Activated naive CD8-positive, alpha-beta T cell treated with anti-CD3 and anti-CD28 coated beads, Interleukin-2, amount 50 U/mL, for 16 hours (primary cell): ENCODE results near the gene IL31.
A peak's percentile ranks its signal among the peaks of the same experiment; 100 is the strongest.
"Not testable (repeated sequence)": the region's sequence is repeated elsewhere in the genome, so short reads cannot be mapped to it uniquely, and the experiment has no call there.

Source experiments
- DNase-seq: peaks from one replicate; pipeline ENCODE4 v3.0.0-alpha.2; 2020; ENCODE audit warnings: low read depth, low spot score

The IL31 gene

DNA sequence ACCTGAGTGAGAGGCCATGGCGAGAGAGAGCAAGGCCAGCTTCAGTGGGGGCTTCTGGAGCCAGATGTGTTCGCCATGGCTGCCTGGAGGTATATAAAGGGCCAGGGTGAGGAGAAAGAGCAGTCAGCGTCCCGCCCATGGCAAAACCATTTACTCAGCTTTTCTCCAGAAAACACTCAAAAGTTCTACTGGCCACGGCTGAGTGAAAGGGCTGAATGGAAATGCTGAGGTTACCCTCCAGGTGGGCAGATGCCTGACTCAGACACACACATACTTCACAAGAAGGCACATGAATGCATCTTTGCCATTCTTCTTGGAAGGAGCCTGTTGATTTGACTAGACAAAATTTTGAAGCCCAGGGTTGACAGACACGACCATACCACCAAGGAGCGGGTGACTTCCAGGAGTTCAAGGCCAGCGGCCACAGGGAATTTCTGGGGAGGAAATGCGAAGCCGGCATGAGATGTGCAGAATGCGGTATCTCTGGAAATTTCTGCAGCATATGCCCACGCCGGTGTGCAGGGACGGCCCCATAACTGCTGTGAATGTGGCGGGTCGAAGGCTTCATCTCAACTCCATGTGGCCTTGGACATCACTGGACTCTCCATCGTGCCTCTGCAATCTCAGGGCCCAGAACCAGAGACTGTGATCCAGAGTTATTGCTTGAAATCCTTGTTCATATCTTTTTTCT, at the start of gene IL31:
TSS of gene IL31 (minus strand) at position 67 of the 691 bp plus-strand sequence. CDS start at position 18, 49 bp downstream.
- no peak for DNase-seq

DNA sequence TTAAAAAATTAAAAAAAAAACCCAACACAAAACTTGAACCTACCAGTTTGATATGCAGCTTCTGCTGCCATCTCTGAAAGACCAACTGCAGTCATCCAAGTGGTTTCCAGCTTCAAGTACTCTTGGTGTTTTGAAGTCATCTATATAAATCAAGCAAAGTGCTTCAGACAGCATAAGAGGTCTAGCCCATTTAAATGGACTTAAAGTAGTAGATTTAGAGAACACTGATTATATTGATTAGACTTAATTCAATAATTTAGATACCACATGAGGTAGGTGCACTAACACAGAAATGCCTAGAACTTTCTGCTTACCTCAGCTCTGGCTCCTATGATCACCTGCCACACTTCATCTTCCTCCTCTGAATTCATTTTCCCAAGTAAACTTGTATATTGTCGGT, 42.4 kb upstream of the IL31 start:
- DNase-seq = no peak

DNA sequence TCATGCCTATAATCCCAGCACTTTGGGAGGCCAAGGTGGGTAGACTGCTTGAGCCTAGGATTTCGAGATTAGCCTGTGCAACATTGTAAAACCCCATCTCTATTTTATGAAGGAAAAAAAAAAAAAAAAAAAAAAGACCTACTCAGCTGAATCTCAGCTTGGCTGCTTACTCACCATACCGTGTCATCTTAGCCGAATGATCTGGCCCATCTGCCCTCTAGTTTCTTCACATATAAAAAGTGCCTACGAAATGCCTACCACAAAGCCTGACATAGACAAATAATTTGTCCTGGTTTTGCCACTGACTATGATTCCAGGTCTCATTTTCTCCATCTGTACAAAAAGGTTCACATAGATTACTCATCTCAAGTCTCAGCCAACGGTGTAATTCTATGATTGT, 41.8 kb upstream of the IL31 start:
- no peak for DNase-seq

DNA sequence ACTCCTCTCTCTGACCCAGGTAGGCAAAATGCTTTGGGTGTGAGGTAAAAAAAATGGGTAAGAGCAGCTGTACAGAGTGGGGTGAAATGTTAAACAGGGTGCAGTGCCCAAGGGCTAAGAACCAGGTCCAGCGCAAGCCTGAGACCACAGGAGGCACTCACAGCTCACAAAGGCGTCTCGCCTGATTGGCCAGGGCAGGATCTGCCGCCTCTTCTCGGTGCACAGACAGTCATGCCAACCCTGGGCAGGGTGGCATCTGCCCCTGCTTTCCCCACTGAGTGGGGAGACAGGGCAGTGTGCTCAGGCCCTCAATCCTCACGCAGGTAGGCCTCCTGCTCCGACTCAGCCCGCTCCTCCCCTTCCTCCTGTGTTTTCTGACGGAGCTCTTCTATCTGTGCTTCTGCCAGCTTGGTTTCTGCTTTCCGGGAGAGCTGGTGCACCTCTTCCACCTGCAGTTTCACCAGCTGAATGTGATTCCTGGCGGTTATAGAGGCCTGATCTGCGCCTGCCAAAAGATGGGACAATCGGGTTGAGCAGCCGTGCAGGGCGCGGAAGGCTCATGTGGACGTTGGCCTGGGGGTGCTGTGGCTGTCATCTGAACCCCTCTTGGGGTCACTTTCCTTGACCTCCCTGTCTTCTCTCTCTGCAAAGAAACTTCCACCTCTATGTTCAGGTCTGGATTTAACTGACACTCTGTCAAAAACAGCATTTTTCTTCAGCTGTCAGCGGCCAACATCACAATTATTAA, 34.2 kb upstream of the IL31 start:
- no peak for DNase-seq

DNA sequence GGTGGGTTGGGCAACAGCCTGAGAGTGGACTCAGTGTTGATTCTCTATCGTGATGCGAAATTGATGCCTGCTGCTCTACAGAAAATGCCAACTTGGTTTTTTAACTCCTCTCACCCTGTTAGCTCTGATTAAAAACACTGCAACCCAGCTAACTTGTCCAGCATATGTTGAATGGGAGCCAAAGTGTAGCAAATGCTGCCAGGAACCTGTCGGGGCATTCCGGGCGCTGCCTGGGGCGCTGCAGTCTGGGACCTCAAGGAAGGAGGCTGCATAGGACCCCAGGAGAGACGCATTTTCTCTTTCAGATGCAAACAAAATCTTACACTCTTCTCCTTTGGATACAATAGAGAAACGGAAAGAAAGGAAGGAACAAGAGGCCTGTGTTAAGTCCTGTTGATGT, 33.4 kb upstream of the IL31 start:
- no peak for DNase-seq

DNA sequence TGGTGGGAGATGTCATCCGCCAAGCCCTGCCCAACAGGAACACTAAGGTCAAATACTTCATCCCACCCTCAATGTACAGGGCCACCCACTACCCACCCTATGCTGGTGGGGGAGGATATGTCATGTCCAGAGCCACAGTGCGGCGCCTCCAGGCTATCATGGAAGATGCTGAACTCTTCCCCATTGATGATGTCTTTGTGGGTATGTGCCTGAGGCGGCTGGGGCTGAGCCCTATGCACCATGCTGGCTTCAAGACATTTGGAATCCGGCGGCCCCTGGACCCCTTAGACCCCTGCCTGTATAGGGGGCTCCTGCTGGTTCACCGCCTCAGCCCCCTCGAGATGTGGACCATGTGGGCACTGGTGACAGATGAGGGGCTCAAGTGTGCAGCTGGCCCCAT, 33.0 kb upstream of the IL31 start:
- DNase-seq = no peak

DNA sequence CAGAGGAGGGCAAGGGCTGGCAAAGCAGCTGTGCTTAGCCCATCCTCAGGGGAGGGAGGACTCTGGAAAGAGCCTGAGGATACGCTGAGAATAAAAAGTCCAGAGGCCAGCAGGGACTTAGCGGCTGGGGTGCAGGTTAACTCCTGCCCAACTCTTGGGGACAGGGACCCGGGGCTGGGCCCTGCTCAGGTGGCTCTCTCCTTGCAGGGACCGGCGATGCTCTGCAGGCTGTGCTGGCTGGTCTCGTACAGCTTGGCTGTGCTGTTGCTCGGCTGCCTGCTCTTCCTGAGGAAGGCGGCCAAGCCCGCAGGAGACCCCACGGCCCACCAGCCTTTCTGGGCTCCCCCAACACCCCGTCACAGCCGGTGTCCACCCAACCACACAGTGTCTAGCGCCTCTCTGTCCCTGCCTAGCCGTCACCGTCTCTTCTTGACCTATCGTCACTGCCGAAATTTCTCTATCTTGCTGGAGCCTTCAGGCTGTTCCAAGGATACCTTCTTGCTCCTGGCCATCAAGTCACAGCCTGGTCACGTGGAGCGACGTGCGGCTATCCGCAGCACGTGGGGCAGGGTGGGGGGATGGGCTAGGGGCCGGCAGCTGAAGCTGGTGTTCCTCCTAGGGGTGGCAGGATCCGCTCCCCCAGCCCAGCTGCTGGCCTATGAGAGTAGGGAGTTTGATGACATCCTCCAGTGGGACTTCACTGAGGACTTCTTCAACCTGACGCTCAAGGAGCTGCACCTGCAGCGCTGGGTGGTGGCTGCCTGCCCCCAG, 32.3 kb upstream of the IL31 start:
- no peak for DNase-seq

DNA sequence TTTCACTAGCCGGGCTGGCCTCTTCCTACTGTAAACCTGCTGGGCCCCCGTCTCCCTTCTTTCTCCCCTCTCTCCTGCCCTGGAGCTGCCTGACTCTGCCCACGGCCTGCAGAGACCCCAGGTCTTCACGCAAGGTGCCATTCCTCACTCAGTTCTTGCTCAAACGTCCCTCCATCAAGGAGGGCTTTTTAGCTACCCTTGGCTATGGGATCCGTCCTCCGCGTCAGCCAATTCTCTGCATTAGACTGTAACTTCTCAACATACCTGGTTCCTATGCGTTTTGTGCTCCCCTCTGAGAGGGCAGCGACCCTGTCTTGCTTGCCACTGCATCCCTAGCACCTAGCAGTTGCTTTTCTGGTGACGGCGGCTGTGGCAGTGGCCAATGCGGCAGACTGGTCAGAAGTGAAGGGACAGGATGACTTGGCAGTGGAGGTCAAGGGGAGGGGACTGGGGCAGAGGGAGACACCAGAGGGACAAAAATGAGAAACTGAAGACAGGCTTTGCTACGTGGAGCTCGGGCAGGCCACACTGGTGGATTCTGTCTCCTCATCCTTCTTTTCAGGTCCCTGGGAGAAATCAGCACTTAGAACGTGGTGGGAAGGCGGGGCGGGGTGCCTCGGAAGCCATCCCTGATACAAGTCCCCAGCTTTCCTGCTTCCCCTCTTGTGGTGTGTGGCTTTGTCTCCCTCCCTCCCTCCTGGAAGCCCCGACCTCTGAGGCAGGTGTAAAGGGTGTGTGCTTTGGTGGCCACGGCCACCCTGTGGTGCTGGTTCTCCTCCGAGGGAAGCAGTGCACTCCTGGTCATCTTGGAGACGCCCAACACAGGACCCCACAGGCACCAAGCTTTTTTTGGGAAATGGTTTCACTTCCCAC, 31.3 kb upstream of the IL31 start:
- no peak for DNase-seq

DNA sequence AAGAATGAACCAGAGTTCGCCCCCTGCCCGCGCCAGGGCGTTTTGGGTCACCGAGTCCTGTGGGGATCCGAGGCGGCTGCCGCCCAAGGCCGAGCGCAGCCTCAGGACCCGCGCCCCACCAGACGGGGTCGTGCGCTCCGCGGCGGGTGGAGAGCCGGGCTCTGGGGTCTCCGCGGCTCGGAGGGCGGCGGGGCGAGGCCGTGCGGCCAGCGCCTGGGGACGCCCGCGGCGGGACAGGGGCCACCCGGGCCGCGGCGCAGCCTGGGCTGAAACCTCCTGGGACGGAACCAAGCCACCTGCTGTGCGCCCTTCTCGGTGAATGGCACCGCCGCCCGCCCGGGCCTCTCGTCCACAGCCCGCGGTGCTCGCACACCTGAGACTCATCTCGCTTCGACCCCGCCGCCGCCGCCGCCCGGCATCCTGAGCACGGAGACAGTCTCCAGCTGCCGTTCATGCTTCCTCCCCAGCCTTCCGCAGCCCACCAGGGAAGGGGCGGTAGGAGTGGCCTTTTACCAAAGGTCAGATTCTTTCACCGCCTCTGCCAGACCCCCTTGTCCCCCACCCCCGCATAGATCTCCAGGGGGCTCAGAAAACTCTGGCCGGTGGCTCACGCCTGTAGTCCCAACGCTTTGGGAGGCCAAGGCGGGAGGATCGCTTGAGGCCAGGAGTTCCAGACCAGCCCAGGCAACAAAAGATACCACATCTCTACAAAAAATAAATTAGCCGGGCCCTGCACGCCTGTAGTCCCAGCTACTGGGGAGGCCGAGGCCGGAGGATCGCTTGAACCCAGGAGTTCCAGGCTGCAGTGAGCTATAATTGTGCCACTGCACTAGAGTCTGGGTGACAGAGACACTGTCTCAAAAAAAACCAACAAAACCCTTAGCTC, 30.4 kb upstream of the IL31 start:
- no peak for DNase-seq

DNA sequence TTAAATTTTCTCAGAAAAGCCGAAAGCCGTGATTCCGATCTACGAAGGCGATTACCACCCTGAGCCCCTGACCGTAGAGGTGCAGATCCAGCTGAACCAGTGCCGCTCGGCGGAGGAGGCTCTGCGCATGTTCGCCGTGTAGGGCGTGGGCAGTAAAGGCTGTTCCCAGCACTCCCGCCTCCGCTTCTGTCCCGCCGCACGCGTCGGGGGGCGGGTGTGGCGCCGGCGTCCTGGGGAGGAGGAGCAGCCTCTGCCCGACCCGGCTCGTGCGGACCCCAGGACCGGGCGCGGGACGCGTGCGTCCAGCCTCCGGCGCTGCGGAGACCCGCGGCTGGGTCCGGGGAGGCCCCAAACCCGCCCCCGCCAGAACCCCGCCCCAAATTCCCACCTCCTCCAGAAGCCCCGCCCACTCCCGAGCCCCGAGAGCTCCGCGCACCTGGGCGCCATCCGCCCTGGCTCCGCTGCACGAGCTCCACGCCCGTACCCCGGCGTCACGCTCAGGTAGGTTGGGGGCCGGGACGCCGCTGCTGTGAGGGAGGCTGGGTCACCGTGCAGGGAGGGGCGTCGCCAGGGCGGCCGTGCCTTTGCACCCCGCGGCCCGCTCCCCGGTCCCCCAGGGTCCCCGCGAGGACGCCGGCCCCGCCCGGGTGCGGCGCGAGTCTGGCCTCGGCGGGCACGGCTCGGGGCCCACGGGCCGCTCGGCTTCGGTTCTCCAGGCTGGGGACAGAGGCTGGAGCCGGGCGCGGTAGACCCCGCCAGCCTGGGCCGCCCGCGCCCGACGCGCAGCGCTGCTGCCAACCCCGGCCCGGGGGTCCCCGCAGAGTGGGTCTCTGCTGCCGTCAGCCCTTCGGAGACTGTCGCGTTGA, 29.5 kb upstream of the IL31 start, which contains the start of gene B3GNT4:
TSS of gene B3GNT4 (plus strand) at position 409 of the 866 bp plus-strand sequence. CDS start 910 bp downstream, outside the sequence.
- DNase-seq = peak; percentile 21

DNA sequence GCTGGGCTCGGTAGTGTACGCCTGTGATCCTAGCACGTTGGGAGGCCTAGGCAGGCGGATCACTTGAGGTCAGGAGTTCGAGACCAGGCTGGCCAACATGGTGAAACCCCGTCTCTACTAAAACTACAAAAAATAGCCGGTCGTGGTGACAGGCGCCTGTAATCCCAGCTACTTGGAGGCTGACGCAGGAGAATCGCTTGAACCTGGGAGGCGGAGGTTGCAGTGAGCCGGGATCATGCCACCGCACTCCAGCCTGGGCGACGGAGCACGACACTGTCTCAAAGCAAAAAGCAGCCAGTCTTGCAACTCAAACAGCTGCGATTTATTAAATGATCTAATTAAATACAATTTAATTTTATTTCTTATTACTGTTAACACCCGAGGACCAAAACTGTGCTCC, 28.8 kb upstream of the IL31 start:
- not testable (repeated sequence) for DNase-seq

DNA sequence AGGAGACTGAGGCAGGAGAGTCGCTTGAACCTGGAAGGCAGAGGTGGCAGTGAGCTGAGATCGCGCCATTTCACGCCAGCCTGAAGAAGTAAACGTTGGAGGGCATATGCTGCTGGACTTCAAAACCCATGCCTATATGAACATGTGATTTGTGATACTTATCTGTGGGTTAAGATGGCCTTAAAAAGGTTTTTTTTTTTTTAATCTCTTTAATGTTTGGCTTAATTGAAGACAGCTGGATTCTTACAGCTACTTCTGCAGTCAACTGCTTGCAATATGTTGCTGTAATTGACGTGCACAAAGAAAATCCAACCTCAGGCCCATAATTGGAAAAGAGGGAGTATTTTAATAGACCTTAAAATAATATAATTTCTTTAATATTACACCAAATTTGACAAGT, 28.0 kb upstream of the IL31 start:
- DNase-seq = no peak

DNA sequence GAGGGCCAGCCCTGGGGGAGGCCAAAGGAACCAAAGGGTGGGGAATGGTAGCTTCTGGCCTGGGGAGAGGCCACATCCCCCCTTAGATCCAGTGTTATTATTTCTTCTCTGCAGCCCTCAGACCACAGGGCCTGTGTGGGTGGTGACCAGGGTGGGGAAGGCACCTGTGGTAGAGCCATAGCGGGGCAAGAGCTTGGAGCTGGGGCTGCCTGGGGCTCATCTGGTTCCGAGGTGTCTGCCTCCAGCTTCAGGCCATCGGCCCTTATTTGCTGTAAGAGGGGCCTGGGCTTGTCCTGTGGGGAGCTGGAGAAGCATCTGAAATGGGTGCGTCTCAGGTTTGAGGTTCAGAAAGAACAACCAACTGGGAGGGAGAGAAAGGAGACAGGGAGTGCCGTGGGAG, 27.4 kb upstream of the IL31 start:
- no peak for DNase-seq

DNA sequence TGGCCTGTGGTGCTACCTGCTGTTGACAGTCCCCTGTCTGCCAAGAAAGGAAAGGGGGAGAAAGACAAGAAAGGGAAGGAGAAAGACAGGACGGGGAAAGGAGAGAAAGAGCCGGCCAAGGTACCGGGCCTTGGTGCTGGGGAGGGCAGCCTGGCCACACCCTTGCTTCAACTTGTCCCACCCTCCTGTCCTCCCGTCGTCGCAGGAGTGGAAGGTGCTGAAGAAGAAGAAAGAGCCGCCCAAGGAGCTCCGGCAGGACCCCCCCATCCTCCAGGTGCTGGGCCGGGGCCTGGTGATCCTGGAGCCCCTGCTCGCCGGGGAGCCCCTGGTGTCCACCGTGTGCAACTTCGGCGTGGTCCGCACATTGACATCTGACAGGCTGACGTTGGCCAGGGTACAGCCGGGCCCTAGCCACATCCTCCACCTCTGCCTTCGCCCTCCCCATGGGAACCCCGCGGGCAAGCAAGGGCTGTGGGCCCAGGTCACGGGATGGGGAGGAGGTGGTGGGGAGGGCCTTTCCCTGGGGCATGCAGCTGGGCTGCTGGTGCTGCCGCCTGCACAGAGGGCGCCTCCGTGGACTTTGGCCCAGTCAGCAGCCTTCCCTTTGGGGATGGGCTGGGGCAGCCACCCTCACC, 26.6 kb upstream of the IL31 start:
- no peak for DNase-seq

DNA sequence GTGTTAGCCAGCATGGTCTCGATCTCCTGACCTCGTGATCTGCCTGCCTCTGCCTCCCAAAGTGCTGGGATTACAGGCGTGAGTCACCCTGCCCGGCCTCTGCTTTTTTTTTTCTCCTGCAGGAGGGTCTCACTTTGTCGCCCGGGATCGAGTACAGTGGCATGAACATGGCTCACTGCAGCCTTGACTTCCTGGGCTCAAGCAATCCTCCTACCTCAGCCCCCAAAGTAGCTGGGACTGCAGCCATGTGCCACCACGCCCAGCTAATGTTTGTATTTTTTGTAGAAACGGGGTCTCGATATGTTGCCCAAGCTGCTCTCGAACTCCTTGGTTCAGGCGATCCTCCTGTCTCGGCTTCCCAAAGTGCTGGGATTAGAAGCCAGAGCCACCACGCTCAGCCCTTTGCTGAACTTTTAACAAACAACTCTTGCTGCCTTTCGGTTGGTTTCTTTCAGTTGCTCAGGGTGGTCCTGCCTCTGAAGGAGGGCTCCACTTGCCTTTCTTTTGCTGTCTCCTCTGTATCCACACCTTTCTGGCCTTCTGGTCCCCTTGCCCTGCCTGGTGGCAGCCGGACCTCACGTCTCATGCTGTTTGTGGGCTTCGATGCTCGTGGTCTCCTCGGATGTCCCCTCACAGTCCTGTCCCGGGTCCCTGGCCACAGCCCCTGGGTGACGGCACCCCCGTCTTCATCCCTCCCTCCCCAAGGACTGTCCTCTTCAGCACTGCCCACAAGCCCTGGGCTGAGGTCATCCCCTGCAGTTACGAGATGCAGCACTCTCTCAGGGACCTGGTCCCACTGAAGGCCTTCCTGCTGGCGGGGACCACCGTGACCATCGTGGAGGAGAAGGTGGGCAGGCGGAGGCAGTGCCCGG, 25.7 kb upstream of the IL31 start:
- DNase-seq = no peak

DNA sequence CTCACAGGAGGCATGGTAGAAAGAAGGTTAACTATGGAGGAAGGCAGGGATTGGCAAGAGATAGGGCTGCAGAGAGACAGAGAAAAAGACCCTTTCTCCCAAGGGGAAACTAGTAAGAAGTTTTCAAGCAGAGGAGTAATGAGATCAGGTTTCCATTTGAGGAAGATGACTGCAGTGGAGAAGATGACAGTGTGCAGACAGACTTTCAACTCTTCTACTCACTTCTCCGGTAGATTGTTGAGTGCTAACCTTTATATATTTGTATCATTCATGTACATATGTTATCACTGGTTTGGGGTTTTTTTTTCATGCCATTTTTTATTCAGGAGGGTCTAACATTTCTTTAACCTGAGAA, 23.6 kb upstream of the IL31 start:
- no peak for DNase-seq

DNA sequence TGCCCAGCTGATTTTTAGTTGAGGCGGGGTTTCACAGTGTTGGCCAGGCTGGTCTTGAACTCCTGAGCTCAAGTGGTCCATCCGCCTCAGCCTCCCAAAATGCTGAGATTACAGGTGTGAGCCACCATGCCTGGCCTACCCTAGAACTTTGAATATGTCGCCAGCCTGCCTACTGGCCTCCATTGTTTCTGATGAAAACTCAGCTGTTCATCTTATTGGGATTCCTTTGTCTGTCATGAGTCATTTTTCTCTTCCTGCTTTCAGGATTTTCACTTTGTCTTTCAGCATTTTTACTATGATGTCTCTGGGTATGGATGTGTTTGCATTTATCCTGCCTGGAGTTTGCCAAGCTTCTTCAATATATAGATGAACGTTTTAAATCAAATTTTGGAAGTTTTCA, 21.4 kb upstream of the IL31 start:
- no peak for DNase-seq

DNA sequence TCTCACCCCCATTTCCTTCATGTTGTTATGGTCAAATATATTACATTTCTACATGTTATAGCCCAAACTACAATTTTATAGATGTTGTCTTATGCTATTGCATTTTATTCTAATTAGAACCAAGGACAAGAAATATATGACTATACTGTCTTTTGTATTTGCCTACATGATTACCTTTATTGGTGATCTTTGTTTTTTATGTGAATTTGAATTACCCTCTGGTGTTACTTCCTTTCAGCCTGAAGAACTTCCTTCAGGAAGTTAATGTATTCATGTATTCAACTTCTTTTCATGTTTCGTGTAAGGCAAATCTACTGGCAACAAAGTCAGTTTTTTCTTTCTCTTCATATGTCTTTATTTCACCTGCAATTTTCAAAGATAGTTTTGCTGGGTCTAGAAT, 20.8 kb upstream of the IL31 start:
- DNase-seq = no peak
